ENCODE results near the gene TTC39B. TPM values are rescaled to one million over a fixed set of nuclear protein-coding genes. Genes with fewer than 3 reads are reported as not detected.

Gene TTC39B
- polyA plus RNA-seq, 10 donors: 1.9 to 3.6 (median 2.6) TPM

- no peak for DNase-seq
Observed at GRCh38 chr9:15229409-15229808, 77.6 kb downstream of the TTC39B start.

- no peak for DNase-seq
Observed at GRCh38 chr9:15227491-15227890, 79.5 kb downstream of the TTC39B start.

DNA sequence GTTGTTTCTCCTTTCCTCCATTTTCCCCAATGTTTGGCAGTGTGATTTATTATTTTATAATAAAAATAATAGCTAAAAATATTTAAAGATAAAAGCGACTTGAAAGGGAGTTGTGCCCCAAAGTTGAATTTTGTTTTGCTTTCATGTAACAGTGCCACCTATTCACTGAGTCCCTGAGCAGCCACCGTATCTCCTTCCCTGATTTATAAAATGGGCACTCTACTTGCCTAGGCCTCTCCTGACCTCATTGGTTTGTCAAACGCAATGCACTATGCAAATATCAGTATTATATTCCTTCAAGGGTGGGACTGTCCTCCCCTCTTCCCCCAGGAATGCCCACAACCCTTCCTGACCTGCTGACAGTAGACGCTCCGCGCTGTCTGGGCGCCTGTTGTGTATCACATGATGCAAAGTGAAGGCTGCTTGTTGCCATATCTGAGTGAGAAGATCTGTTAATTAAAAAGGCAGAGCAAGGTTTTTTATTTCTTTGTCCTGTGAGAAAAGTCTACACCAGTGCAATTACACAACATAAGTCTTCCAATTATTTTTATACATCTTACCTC, 81.4 kb downstream of the TTC39B start:
- DNase-seq: no peak

GRCh38 chr9:15222313-15222712, 84.7 kb downstream of the TTC39B start:
- no peak for DNase-seq

DNA sequence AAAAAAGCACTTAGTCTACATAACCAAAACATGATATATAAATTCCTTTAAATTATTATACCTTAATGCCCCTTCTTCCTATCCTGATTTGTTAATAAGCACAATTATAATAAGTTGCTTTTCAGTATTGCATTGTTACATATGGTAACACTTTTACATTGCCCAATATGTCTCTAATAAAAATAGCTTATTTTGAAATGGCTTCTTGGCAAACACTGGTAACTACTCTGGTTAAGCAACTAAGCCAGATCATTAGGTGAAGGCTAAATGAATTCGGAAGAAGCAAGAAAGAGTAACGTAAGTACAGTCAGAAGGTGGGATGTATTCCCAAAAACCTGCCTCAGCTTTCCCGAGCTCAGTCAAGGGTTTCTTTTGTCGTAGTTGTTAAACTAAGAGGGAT, 85.3 kb downstream of the TTC39B start:
- no peak for DNase-seq

GRCh38 chr9:15220658-15221318, 86.2 kb downstream of the TTC39B start:
- peak in 1 of 3 donors; percentile 33 for DNase-seq

GRCh38 chr9:15219546-15219945, 87.5 kb downstream of the TTC39B start:
- DNase-seq: no peak

DNA sequence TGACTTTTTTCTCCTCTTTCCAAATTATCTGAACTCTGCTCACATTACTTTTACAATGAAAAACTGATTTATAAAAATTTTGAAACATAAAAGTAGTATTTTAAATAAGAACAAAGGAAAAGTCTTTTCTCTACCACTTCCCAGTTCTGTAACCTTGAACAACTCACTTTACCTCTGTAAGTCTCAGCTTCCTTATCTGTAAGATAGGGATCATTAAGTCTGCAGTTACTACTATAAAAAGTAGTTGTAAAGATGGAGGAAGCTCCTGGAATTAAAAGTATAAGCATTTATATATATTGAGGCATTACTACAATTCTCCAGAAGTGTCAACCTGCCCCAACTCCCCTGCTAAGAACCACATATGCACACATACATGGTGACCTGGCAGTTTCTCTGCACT, 88.0 kb downstream of the TTC39B start:
- no peak for DNase-seq

DNA sequence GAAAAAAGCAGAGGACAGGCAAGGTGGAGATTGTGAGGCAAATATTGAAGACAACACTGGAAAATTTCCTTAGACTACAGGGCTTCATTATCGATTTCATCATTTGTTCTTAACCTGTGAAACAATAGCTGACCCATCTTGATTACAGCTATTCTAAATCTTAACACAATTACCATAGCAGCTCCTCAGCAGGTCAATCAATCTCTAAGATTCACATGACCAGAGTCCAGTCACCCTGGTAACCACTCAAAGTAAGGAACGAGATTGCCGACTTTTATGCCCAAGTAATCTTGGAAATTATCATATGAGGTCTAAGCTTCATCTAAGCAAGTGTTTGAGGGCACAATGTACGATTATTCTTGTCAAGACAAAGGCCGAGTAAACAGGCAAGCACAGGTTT, 93.8 kb downstream of the TTC39B start:
- DNase-seq: no peak

GRCh38 chr9:15211815-15212495, 95.1 kb downstream of the TTC39B start:
- peak in 2 of 3 donors; percentile 17 to 23 for DNase-seq

DNA sequence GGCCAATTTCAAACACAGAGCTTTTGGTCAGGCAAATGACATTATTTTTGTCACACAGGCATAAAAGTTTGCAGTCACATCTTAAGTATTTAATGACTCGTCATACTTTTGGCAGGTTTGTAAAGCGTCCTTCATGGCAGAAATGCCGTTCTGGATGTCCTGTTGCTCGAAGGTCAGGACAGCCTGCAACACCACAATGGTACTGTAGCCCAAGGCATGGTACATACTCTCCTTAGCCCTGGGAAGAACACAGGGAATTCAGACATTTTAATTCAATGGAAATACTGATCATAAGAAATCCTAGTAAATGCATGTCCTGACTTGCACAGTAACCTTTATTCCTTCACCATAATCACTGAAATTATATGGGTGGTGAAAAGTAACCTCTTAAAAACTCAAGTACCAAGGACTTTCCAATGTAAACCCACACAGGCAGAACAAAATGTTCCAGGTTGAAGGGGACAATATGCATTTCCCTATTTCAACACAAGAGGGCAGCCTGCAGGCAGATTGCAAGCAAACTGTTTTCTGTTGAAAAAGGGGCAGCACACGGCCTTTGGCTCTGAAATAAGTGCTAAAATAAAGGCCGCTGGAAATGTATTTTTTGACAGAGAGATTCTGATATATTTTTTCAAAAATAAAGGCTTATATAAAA, 95.7 kb downstream of the TTC39B start:
- peak; percentile 60 to 81 (median 66) for DNase-seq

GRCh38 chr9:15206903-15207696, 99.9 kb downstream of the TTC39B start:
- no peak for DNase-seq

DNA sequence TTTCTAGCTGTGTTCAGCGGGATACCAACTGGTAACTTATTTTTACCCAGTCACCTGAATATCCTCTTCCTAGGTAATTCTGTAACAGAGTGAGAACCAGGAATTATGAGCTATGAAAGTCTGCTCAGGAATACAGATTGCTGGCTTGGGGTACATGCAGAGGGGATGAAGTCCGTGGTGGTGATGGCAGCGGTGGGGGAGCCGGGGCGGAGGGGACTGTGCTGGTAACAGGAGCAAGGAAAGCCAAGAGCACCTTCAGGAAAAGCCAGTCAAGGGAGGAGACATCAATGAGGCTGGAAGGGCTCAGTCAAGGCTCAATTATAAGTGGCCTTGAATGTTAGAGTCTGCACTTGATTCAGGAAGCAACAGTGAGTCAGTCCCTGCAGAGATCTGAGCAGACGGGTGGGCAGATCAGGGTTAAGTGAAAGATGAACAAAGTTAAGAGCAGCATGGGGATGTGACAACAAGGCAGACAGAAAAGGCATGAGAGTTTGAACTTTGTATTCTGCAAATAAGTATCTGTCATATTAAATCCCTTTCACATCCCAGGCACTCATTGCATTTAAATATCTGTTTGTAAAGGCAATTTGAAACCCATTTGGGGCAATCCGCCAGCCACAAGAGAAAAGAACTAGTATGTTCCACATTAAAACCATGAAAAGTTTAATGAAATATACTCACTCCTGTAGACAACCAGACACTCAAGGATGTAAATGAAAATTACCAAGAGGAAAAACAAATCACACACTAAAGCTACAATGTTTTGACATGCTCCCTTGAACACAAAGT, 101.2 kb downstream of the TTC39B start:
- no peak for DNase-seq

GRCh38 chr9:15203581-15203980, 103.4 kb downstream of the TTC39B start:
- DNase-seq: no peak

DNA sequence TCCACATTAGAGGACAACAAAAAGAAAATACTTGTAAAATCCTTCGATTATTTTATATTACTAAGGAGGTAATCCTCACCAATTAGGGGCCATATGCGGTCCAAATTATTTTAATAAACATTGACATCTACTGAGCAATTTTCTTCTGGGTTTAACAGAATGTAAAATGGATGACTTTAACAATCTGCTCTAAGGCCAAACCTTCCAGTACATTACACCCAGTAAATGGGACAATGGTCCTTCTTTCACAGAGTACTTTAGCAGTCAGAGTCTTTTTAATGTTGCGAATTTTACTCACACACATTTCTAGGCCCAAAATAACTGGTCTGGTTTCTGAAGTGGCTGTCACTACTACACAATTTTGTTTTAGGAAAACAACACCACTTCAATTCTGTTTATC, 106.9 kb downstream of the TTC39B start:
- no peak for DNase-seq

- DNase-seq: no peak
Observed at GRCh38 chr9:15192856-15193255, 114.2 kb downstream of the TTC39B start.

DNA sequence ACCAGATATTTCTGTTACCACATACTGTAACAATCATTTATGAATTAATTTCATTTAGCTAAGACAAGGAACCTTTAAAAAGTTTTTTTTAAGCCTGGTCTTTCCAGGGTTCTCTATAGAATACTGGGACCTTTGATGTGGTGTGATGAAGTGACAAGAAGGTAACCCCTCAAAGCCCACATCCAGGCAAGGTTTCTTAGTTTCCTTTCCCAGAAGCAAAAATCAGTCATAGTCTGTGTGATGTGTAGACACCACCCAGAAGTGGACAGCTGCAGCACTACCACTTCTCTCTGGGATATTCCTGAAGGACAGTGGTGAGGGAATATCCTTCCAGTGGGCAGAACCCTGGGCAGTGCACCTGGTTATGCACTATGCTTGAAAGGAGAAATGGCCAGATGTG, 115.6 kb downstream of the TTC39B start:
- DNase-seq: no peak

- DNase-seq: no peak
Observed at GRCh38 chr9:15189481-15189880, 117.5 kb downstream of the TTC39B start.

DNA sequence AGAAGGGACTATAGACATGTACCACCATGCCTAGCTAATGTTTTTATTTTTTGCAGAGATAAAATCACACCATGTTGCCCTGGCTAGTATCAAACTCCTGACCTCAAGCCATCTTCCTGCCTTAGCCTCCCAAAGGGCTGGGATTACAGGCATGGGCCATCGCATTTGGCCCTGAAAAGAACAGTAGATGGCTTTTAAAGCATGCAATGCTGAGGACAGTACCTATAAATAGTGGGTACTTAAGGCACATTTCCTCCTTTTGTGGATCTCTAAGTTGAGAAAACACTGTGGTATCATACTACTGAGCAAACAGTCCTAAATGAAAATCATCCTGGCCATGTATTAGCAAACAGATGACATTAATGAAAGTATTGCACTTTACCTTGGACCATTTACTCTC, 119.4 kb downstream of the TTC39B start:
- DNase-seq: no peak

DNA sequence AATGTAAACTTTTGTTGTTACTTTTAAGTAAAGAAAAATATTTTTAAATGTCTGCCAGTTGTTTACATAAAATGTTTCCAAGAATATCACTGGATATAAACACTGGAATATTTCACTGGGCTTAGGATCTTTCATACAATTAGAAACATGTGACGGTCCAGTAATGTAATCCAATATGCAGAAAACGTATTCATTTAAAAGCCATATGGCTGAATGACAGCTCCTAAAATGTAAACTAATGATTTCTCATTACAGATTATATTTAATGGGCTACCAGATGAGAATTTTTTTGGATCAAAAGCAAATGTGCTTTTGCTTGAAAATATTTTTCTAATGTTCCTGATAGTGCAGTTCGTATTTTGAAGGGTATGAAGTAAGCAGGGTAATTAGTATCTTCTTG, 124.3 kb downstream of the TTC39B start:
- DNase-seq: peak; percentile 14 to 61 (median 34)

DNA sequence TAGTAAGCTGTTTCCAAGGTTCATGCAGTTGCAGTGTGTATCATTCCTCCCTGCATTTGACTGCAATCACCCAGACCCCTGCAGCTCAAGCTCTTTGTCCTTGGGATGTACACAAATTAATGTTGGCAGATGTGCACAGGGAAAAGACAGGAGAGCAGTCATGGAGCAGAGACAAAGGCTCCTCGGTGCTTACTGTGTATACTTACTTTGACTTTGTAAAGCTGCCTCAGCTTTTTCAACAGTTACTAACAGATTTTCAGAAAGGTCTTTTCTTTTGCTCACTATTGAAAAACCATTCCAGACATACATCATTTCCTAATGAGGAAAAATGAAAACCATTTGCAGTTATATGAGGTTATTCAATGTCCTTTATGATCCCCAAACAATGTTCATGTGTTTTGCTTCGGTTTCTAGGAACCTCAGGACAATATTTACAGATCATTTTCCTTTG, 124.9 kb downstream of the TTC39B start:
- DNase-seq: peak; percentile 39 to 81 (median 41)
